AG09319 (cell line): ENCODE measurements around the gene STYXL1.

Experiments used
- DNase-seq: peaks from one replicate; pipeline ENCODE4 v3.0.0-alpha.2; 2010; ENCODE audit warnings: low read depth; ENCODE audit errors: extremely low read depth
- TF ChIP-seq, protein P1 (sequence below): IDR thresholded peaks from 2 replicates; pipeline ENCODE4 v1.5.1; 2011; ENCODE audit warnings: low read depth, mild to moderate bottlenecking, inconsistent platforms, low read length, moderate library complexity

Gene STYXL1

DNA sequence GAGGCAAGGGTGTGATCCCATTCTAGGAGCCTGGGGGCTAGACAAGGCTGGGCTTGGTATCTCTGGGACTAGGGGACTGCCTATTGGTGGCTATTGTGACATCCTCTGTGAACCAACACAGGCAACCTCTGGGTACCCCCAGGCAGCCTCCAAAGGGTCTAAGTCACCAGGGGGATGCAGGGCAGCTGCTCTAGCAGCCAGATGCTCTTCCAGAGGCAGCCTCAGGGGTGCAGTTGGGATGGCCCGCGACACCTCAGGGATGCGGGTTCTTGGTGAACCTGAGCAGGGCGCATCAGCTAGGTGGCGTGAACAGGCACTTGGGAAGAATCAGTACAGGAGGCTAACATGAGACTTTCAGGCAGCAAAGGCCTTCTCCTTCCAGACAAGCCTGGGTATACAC is 51.8 kb downstream of the STYXL1 start:
- TF ChIP-seq, protein P1, sequence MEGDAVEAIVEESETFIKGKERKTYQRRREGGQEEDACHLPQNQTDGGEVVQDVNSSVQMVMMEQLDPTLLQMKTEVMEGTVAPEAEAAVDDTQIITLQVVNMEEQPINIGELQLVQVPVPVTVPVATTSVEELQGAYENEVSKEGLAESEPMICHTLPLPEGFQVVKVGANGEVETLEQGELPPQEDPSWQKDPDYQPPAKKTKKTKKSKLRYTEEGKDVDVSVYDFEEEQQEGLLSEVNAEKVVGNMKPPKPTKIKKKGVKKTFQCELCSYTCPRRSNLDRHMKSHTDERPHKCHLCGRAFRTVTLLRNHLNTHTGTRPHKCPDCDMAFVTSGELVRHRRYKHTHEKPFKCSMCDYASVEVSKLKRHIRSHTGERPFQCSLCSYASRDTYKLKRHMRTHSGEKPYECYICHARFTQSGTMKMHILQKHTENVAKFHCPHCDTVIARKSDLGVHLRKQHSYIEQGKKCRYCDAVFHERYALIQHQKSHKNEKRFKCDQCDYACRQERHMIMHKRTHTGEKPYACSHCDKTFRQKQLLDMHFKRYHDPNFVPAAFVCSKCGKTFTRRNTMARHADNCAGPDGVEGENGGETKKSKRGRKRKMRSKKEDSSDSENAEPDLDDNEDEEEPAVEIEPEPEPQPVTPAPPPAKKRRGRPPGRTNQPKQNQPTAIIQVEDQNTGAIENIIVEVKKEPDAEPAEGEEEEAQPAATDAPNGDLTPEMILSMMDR, result no peak
- DNase-seq, result no peak

DNA sequence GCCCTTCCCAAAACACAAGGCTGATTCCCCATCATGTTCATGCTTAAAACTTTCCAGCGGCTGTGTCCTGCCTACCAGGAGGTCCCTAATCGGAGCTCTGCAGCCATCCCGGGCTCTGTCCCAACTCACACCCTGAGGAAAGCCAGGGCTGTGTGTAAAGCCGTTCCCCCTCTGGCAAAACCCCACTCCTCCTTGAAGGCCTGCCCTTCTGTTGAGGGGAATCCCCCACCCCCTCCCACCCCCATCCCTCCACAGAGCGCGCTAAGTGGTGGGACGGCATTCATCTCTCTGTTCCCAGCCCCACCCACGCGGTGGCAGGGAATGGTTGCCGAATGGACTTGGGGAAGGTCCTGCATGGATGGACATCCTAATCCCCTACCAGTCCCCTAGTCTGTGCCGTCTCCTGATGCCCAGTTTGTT is 52.7 kb downstream of the STYXL1 start:
- TF ChIP-seq, protein P1, result no peak
- DNase-seq, result no peak

DNA sequence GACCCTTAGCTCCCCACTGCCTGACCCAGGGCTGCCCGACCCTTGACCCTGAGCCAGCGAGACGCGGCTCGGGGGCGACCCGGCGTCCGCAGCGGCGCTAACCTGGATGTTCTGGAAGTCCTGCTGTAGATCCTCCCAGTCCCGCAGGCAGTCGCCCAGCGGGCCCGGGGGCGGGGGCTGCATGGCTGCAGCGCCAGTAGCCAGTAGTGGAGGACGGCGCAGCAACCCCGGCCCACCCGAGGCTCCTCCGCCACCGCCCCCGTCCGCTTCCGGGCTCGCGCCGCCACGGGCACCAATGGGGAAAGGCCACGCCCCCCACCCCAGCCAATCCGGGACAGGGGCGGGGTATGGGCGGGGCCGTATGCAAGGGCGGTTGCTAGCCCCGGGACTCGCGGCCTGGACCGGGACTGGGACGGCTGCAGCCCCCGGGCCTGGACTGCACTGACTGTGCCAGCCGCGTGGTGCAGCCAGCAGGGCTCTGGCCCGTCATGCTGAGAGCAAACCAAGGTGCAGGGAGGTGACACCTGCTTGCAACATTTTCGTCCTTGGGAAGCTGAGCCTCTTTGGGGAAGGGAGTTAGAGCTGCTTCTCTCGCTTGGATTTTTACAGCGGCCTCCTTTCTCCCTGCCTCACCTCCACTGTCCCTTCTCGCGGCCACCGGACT is 53.3 kb downstream of the STYXL1 start, which contains the start of gene TMEM120A:
TSS of gene TMEM120A (minus strand) at position 208 of the 664 bp plus-strand sequence. CDS start at position 183, 25 bp downstream.
- peak; percentile 80 for DNase-seq
- TF ChIP-seq, protein P1, result no peak; the same call in 1 of the 2 replicates

DNA sequence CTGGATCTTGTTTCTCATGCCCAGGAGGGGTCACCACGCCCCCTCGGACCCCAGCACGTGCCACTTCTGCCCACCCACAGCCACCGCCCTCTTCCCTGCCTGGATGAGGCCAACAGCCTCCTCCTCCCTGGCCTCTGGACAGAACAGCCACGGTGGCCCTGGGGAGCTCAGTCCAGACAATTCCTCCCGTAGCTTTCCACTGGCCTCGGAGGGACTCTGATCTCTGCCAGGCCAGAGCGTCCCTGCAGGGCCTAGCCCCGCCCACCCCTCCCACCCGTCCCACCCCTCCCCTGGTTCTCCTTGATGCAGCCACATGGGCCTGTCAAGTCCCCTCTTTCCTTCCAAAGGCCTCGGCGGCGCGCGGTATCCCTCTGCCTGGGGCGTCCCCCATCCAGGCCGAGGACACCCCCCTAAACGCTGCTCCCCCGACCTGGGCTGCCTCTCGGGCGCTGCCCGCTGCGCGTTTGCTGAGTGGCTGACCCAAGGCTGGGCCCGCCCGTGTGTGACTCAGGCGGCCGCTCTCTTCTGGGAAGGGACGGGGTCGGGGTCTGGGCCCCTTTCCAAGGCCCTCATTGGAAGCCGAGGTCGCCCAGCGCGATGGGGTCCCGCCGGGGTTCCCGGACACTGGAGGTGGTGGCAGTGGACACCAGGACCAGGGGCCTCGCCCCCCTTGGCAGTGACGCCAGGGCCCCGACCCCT is 54.0 kb downstream of the STYXL1 start:
- TF ChIP-seq, protein P1, result no peak
- DNase-seq, result peak; percentile 16

DNA sequence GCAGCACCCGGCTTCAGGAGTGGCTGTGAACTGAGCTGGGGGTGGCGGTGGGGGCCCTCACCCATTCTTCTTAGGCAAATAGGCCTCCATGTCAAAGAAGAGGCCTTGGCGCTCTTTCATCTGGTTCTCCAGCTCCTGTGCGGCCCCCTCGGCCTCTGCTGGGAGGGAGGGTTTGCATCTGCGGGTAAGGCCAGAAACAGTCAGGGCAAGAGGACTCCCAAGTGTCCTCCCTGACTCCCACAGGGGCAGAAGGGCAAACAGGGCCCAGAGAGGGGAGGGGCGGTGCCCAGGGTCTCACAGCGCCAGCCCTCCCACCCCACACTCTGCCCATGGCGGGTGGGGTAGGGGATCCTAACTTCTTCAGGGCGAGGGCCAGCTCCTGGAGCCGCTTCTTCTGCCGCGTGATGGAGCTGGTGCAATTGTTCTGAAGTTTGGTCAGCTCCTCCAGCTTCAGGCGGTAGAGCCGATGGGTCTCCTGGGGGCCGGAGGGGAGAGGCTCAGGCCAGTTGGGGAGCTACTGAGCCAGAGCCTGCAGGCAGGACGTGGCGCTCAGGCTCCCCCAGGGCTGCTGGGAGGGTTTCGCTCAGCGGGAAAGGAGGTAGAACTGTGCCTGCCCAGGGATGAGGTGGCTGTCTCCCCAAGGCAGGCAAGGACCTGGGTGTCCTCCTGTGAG is 55.6 kb downstream of the STYXL1 start:
- TF ChIP-seq, protein P1, result no peak
- no peak for DNase-seq

DNA sequence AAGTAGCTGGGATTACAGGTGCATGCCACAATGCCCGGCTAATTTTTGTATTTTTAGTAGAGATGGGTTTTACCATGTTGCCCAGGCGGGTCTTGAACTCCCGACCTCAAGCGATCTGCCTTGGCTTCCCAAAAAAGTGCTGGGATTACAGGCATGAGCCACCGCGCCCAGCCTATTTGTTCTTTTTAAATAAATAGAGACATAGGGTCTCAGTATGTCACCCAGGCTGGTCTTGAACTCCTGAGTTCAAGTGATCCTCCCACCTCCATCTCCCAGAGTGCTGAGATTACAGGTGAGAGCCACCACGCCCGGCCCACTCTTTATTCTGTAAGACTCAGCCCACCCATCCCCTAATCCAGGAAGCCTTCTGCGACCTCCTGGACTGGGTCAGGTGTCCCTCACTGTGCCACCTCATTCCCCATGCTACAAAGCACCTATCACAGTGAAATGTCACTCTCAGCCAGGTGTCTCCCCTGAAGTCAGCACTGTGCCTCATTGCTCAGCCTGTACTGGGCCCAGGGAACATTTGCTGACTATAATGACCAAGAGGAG is 56.2 kb downstream of the STYXL1 start:
- no peak for DNase-seq
- TF ChIP-seq, protein P1, result no peak
